NCI-H524 treated with DMSO at 0.1 percent for 48 hours (cell line): Measurements from ENCODE around the gene FAS.

ENCODE experiments used
- DNase-seq: peaks from one replicate; lab custom pipeline; 2025; lab: John Stamatoyannopoulos, UW

FAS gene

GRCh38 chr10:88971221-88972061 lies 19.2 kb upstream of the FAS start:
- DNase-seq = no peak

DNA sequence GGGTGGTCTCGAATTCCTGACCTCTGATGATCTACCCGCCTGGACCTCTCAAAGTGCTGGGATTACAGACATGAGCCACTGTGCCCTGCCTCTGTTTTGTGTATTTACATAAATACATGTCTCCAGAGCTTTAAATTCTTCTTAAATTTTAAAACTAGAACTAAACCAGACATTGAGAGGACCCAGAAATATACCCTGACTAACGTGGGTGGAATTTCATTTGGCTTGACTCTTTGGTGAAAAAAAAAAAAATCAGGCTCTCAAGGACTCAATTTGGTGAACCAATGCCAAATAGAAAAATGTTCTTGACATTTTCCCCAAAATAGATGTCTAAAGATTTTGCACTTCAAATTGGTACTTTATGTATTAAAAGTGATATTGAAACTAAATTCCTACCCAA lies 16.6 kb upstream of the FAS start:
- no peak for DNase-seq

DNA sequence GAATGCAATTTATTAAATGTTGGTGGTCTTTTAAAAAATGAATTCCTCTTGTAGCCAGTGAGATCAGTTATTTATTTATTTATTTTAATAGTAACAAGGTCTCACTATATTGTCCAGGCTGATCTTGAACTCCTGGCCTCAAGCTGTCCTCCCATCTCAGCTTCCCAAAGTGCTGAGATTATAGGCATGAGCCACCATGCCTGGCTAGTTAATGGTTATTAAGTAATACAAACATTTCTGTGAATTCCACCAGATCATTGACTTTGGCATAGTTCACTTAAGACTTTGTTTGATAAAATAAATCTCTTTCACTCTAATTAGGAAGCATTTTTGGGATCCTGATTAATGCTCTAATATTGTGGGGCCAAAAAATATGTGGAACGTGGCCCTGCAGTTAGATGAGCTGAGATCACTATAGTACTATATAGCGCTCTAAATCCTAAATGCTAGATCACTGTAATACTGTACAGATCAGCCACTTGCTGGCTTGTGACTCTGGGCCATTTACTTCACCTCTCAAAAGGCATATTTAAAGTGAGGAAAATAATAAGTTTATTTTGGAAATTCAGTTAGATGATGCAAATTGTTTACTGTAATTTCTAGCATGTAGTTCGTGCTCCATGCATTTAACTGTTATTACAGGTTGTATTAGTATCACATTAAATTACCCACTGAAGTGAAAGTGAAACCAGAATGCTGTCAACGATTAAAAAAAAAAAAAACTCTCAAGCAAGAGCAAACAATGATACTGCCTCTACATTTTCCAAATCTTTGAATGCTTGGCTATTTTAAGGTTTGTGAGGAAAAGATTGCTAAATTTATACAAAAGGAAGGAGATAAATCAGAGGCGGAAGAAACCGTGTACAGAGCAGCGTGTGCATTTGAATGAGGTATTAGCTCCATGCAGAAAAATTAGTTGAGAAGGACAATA lies 15.9 kb upstream of the FAS start:
- no peak for DNase-seq

DNA sequence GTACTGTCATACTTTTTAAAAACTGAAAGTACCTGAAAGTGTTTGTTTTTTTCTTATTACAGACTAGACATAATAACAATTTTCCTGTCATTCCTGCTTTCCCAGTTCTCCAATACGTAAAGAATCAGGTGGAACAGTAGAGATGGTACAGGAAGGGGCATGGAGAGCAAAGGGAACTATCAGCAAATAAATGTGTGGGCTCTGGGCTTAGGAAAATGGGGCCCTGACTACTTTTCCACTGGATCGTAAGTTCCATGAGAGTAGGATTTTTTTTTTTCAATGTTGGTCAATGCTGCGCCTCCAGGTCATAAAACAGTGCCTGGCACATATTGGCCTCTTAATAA lies 15.2 kb upstream of the FAS start:
- no peak for DNase-seq

GRCh38 chr10:88978463-88978862 lies 12.1 kb upstream of the FAS start:
- no peak for DNase-seq

DNA sequence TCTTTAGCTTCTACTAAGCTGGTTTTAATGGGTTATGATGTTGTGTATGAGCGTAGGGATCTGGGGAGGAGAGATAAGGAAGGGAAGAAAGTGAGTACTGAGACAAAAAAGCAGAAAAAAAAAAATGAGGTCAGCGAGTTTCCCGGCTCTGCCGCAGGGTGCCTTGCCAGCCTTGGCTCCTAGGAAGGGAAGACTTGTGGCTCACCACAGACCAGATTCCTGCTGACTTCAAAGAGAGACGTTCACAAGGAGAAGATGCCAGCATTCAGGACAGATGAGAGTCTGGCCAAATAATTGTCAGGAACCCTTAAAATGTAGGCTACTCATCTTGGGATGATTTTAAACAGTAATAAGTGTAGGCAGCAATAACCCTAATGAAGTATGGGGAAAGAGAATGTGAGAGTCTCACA lies 11.4 kb upstream of the FAS start:
- no peak for DNase-seq

DNA sequence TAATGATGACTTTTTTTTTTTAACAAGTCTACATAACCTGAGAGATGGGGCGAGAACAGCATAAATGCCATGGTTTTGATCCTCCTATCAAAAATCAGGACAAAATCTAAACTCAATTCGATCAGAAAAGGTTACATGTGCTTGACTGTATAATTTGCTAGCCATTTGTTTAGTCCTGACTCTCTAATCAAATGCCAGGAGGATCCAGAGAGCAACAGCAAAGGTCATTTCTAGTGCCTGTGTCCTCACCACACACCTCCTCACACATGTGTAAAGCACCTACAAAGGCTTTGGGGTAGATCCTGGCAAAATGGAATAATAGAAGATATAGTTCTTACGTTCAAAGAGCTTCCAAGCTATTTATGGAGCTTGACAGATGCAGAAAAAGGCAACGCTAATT lies 11.0 kb upstream of the FAS start:
- DNase-seq = no peak

DNA sequence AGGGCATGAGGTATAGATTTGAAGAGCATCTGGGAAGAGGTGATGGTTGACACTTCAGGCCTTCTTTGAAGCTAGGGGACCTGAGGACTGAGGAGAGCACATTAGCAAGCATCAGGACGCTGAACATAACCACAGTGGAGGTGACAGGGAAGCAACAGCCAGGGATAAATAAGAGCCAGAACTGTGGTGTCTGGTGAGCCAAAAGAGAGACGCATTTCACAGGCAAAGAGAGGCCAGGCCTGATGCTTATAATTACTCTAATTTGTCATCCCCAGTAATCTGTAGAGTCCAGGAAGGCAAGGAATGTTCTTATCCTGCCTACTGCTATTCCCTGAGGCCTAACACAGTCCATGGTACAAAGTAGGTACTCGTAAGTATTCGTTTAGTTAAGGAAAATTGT lies 10.4 kb upstream of the FAS start:
- no peak for DNase-seq

DNA sequence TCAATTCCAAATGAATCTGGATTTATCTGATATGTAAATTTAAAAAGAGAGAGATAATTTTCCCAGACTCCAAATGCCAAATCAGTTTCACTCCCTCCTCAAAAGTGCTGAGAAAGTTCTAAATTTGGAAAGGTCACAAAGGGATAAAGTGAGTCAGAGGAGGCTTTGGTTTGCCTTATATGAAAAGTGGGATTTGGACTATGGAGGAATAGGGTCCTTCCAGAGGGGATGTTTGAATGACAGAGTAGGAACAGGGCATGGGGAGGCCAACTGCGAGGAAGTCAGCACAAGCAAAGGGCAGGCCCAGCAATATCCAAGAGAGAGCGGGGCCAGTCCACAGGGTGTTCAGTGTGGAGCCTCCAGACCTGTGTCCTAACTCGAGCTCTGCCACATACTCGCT lies 9.8 kb upstream of the FAS start:
- DNase-seq = no peak

GRCh38 chr10:88981435-88981834 lies 9.2 kb upstream of the FAS start:
- no peak for DNase-seq

GRCh38 chr10:88982366-88982765 lies 8.2 kb upstream of the FAS start:
- no peak for DNase-seq

DNA sequence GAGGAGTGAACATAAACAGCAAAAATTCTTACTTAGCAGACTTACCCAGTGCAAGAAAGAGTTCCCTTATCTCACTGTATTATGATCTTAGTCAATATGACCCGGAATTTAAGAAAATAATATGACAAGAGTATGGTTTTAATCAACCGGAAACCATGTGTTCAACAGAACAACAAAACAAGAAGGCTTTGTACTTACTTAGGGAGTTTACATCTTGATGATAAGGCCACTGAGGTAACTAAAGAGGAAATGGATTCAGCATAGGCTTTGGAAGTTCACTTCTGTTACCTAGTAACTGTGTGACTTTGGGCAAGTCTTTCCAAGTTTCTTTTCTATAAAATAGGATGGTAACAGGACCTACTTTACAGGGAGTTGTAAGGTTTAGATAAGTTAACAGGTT lies 7.4 kb upstream of the FAS start:
- DNase-seq = no peak

GRCh38 chr10:88983939-88984338 lies 6.7 kb upstream of the FAS start:
- DNase-seq = no peak

GRCh38 chr10:88984525-88984924 lies 6.1 kb upstream of the FAS start:
- no peak for DNase-seq

- no peak for DNase-seq
These were observed 3.9 kb upstream of the FAS start for GRCh38 chr10:88986549-88987242.

GRCh38 chr10:88987243-88987725 lies 3.3 kb upstream of the FAS start:
- no peak for DNase-seq

DNA sequence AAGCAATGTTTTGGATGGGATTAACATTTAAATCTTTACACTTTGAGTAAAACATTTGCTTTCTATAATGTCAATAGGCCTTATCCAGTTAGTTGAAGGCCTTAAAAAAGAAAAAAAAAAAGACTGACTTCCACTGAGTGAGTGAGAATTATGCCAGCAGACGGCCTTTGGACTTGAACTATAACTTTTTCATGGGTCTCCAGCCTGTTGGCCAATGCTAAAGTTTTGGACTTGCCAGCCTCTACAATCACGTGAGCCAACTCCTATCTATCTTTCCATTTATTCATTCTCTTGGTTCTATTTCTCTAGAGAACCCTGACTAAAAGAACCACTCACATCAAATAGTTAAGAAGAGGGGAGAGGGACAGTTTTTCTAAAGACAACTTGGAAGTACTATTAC lies 2.8 kb upstream of the FAS start:
- no peak for DNase-seq

DNA sequence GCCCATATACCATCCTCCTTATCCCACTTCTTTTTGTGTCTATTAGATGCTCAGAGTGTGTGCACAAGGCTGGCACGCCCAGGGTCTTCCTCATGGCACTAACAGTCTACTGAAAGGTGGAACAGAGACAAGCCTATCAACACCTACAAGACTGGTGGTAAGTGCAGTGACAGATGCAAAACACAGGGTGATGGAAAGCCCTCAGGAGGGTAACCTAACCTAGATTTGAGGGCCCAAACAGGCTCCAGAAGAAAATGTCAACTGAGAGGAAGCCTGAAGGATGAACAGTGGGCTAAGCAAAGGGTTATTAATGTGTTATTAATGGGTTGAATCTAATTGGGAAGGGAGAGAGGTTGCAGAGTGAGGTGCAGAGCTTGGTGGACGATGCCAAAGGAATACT lies 1.2 kb upstream of the FAS start:
- DNase-seq = no peak

- no peak for DNase-seq
These were observed 694 bp upstream of the FAS start for GRCh38 chr10:88989824-88990383.

- no peak for DNase-seq
These were observed 732 bp downstream of the FAS start for GRCh38 chr10:88991161-88991898.

DNA sequence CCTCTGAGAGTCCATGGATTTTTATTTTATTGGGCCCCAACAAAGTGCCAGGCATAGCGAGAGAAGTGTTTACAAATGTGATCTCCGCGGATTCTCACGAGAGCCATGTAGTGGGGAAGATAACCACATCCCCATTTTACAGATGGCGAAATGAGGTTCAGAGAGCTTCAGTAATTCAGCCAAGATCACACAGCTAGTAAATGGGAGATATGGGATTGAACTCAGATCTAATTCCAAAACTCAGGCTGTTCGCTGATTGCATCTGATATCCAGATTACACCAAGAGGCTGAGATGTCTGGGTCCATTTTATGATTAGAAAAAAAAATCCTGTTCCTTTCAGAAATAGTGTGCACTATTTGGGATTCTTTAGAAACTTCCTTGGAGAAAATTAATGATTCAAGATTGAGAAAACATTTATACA lies 1.3 kb downstream of the FAS start:
- DNase-seq = no peak
